SW480 (cell line): ENCODE results near the gene RHOV.
"Not testable (repeated sequence)": the region's sequence is repeated elsewhere in the genome, so short reads cannot be mapped to it uniquely, and the experiment has no call there.

ENCODE experiments used
- DNase-seq: peaks from one replicate; pipeline ENCODE4 v3.0.0-alpha.2; 2016; ENCODE audit warnings: low spot score

RHOV gene

DNA sequence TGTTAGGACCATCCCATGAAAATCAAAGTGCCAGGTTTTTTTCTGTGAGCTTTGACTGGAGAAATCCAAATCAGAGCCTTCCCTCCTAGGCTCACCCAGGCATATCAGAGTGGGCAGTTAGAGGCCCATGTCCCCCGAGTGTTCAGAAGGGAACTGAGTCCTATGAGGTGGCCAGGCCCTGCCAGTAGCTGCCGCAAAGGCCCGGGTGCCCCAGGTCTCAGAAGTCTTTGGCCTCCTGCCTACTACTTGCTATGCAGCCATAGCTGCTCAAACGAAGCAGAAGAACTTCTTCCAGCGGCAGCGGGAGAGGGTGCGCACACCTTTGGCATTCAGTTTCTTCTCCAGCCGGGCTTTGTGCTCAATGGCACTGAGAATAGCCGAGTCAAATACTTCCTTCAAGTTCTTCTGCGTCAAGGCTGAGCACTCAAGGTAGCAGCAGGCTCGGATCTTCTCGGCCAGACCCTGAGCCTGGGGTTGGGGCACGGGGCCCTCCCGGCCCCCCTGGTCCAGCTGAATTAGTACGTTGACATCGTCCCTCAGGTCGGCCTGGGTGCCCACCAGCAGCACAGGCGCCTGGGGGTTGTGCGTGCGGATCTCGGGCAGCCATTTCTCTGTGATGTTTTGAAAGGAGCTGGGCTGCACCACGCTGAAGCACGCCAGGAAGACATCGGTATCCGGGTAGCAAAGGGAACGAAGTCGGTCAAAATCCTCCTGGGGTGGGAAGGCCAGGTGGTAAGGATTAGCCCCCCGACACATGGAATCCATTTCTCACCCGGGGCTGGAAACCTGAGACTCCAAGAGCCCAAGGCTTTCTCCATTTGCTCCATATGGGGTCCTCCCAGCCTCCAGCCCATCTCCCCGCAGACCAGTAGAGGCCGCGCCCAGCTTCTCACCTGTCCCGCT lies 992 bp downstream of the RHOV start:
- DNase-seq, result no peak

DNA sequence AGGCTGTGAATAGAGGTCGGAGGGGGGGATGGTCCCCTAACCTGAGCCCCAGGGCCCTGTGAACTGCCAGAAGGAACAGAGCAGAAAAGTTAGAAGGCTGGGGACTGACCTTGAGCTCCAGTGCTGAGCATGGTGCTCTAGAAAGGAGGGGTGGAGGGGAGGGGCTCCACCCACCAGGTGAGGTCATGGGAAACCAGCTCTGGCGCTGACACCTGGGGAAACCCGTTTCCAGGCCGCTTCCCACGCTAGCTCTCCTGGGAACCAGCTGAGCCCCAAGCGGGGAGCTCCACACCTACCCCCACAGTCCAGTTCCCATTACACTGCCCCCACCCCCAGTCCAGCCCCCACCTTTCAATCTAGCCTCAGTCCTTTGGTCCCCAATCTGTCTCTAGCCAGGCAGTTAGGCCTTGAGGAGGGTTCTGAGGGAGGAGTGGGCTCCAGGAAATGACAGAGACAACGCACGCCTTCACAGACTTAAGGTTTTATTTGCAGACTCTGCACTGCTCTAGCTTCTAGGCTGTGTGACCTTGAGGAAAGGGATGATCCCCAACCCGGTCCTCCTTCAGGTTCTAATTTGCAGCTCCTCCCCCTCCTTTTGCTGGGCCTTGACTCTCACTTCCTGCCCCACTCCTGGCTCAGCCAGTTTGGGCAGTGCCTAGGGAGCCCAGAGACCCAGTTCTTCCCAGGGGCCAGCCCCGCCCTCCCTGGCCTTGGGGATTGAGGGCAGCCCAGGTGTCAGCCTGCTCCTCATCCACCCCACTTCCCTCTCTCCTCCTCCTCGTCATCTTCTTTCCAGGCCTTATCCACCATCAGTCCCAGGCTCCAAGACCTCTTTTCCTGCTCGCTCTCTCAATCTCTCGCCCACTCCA lies 2.1 kb downstream of the RHOV start:
- no peak for DNase-seq

DNA sequence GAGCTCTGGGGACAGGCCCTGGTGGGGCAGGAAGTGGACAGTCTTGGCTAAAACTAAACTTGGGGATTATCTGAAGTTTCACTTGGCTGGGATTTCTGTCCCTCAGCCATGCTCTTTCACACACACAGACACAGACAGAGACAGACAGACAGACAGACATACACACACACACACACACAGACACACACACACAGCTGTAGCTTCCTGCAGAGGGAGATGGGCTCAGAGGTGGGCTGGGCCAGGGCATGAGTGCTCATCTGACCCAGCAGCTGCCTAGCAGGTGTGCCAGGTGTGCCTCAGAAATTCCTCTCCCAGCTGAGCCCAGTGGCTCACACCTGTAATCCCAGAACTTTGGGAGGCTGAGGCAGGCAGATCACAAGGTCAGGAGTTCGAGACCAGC lies 3.3 kb downstream of the RHOV start:
- no peak for DNase-seq

DNA sequence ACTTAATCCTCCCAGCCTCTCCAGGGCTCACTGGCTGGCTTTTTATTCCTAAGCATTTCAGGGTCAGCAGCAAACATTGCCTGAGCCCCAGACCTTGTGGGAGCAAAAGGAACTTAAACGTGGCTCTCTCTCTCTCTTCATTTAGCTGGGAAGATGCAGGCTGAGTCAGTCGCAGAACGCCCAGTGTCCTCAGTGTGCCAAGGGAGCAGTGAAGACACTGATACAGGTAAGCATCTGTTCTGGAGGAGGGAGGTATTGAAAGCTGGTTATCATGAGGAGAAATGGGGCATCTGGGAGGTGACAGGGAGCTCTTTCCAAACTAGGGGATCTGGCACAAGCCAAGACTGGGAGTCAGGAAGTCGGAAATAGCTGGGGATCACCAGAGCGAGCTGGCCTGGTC lies 4.3 kb downstream of the RHOV start:
- DNase-seq, result no peak

DNA sequence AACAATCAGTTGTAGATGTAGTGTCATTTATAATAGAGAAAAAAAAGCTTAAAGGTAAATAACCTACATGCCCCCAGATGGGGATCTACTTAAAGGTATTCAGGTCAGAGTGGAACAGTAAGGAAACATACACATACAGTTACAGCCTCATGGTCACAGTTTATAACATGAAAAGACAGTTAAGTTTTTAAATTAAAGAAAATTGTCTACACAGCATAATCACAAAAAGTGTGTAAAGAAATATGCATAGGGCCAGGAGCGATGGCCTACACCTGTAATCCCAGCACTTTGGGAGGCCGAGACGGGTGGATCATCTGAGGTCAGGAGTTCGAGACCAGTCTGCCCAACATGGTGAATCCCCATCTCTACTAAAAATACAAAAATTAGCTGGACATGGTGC lies 6.8 kb downstream of the RHOV start:
- DNase-seq, result no peak

DNA sequence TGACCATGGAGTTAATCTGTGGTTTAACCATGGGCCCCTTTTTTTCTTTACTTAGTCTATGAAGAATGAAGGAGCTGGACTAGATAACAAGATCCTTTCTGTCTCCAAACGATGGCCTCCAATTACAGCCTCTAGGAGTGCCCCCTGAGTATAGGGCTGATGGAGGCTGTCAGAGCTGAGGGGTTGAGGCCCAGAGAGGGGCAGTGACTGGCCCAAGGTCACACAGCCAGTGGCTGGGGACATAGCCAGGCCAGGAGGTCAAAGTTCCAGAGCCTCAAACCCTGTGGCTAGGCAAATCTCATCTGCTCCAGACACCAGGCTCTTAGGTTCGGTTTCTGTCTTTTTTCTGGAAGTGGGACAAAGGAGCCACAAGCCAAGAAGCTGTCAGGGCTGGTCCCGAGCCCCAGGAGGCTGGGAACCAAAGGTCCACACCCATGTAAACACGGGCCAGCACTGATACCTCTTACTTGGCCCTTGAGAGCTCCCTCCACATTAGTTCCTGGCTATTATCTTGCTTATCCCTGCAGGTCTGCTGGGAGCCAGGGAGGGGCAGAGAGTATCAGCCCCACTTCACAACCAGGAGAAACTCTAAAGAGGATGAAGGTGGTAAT lies 10.3 kb downstream of the RHOV start:
- DNase-seq, result no peak

DNA sequence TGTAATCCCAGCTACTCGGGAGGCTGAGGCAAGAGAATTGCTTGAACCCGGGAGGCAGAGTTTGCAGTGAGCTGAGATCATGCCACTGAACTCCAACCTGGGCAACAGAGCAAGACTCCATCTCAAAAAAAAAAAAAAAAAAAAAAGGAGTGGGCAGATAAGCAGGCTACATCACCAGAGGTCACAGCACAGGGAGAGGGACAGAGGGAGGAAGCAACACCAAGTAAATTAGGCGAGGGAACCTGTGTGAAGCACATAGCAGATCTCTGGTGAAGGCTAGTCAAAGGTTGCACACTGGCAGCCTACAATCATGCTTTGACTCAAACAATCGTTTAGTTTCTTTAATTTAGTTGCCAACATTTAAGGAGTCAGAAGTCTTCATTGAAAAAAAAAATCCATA lies 12.9 kb downstream of the RHOV start:
- DNase-seq, result not testable (repeated sequence)

DNA sequence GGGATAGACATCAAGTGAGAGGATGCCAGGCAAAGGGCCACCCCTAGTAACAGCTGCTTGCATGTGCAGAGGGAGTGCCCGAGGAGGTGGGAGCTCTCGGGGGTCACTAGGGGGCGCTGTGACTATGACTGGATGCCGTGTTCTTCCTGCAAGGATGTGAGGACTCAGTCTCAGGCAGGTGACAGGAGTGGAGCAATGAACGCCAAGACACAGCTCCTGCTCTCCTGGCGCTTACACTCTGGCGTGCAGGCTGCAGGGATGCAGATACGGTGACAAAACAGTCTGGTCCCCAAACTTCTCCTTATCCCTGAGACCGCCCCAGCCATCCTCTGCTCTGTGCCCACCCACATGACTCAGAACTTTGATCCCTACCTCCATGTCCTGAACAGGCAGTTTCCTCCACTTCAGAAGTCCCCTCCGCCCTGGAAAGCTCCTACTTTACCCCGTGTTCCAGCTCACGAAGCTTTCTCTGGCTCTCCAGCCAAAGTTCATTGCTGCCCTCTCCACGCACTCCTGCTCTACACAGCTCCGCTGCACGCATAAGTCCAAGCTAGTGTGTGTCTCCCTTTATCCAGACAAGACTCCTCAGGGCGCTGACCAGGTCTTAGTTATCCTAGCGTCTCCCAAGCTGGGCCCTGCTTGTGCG lies 14.7 kb downstream of the RHOV start:
- peak; percentile 53 for DNase-seq

DNA sequence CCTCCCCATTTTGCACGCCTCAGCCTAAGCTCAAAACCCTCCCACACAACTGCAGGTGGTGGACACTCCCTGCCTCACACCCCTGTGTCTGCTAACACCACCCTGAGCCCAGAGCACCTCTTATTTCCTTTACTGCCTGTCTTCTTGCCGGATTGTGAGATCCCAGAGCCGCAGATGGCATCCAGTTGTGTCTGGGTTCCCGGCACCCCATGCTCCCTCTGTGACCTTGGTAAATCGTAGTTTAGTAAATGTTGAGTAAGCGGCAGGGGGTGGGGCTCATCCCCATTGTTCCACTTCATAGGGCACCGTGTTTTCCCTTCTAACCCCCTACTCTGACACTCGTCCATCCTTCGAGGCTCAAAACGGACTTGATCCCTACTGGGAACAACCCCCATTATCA lies 15.3 kb downstream of the RHOV start:
- no peak for DNase-seq

DNA sequence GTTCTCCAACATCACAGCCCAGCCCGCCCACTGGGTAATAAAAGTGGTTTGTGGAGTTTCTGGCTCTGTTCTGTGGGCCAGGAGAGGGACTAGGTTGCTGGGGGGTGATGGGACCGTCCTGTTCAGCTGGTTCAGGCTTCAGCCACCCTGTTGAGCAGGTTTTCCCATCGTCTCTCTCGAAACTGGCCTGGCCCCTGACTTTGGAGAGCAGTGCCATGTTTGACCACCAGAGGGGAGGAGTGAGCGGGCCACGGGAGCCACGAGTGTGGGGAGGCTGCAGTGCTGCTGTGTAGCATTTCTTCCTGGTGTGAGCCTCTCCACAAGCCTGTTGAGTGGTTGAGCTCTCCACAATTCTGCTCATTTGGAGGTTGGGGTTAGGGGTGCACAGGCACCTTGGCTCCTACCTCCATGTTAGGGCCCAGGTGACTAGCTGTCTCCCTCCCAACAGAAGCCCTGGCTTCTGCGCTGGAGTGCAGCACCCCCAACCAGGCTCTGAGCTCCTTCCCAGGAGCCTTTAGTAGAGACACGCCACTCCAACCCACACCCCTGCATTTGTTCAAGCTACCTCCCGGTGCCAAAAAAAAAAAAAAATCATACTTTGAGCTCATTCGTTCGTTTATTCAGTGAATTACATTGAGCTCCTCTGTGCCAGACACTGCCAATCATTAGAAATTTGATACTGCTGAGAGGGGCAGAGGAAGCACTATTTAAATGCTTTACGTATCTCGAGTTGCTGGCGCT lies 16.3 kb downstream of the RHOV start:
- peak; percentile 25 for DNase-seq

DNA sequence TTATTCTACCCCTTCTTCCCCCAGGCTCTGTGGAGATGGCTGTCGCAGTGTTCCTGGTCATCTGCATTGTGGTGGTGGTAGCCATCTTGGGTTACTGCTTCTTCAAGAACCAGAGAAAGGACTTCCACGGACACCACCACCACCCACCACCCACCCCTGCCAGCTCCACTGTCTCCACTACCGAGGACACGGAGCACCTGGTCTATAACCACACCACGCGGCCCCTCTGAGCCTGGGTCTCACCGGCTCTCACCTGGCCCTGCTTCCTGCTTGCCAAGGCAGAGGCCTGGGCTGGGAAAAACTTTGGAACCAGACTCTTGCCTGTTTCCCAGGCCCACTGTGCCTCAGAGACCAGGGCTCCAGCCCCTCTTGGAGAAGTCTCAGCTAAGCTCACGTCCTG lies 17.3 kb downstream of the RHOV start:
- no peak for DNase-seq

DNA sequence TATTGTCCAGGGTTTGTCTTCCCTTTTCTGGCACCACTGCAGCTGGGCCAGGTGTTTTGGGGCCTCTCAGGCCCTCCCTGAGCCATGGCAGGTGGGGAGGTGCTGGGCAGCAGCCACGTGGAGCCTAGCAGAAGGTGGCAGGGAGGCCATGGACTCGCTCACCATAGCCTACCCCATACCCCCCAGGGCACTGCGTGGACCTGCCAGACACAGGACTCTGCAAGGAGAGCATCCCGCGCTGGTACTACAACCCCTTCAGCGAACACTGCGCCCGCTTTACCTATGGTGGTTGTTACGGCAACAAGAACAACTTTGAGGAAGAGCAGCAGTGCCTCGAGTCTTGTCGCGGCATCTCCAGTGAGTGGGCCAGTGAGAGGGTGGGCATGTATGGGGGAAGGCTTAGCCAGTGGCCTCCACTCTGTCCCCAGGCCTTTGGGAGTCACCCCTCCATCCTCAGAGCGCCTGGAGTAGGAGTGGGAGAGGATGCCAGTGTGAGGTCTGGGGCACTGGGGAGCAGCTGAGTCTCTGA lies 18.3 kb downstream of the RHOV start:
- DNase-seq, result no peak

DNA sequence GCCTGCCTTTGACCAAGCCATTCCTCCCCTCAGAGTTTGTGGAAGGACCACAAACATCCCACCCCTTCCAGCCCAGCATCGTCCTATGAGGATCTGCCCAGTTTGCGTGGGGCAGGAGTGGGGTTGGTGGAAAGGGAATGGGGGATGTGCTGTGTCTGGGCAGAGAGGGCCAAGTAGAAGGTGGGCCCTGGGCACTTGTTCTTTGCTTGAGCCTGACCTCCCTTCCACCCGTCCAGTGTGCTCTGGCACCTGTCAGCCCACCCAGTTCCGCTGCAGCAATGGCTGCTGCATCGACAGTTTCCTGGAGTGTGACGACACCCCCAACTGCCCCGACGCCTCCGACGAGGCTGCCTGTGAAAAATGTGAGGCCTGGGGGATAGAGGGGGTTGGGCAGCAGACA lies 19.9 kb downstream of the RHOV start:
- no peak for DNase-seq

DNA sequence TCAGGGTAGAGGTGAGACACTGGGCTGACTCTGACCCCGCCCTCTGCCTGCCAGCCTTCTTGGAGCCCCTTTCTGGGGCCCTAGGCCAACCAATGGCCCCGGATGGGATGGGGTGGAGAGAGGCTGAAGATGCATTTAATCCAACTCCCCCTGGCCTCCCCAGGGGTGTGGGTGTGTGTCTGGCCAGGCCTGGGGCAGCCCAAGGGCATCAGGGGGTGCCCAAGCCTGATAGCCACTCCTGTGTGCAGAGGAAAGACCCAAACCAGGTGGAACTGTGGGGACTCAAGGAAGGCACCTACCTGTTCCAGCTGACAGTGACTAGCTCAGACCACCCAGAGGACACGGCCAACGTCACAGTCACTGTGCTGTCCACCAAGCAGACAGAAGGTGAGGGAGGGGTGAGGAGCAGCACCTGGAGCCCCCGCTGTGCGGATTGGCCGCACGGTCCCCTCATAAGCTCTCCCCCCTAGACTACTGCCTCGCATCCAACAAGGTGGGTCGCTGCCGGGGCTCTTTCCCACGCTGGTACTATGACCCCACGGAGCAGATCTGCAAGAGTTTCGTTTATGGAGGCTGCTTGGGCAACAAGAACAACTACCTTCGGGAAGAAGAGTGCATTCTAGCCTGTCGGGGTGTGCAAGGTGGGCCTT lies 20.7 kb downstream of the RHOV start:
- DNase-seq, result no peak

DNA sequence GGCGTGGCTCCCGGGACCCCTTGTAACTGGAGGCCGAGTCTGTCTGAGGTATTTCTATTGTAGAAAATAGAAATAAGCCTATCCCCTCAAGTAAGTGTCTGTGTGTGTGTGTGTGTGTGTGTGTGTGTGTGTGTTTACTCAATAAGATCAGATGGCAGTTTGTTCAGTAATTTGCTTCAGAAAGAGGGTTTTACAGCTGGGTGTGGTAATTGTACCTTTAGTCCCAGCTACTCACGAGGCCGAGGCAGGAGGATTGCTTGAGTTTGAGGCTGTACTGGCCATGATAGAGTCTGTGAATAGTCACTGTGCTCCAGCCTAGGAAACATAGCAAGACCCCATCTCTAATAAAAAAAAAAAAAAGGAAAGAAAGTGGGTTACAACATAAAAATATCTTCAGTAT lies 21.5 kb downstream of the RHOV start:
- DNase-seq, result no peak

DNA sequence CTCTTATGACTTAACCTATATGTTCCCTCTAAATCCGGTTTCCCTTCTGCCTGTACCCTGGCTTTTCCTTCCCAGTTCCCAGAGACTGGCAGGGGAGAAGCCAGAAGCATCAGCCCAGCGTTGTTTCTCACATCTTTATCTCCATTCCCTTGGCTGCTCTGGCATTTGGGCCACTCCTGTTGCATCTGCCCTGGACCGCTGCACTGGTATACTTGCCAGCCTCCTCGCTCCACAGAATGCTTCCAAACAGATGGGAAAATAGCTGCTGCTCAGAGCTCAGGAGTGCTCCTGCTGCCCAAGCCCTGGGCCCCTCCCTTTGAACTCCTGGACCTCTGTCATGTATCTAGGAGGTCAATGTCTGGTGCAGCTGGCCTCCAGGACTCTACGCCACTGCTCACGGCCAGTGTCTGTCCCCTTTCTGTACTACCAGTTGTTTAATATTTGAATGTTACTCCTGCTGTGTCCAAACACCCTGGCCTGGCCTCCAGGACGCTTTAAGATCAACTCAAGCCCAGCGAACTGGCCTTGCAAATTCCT lies 23.4 kb downstream of the RHOV start:
- DNase-seq, result no peak

DNA sequence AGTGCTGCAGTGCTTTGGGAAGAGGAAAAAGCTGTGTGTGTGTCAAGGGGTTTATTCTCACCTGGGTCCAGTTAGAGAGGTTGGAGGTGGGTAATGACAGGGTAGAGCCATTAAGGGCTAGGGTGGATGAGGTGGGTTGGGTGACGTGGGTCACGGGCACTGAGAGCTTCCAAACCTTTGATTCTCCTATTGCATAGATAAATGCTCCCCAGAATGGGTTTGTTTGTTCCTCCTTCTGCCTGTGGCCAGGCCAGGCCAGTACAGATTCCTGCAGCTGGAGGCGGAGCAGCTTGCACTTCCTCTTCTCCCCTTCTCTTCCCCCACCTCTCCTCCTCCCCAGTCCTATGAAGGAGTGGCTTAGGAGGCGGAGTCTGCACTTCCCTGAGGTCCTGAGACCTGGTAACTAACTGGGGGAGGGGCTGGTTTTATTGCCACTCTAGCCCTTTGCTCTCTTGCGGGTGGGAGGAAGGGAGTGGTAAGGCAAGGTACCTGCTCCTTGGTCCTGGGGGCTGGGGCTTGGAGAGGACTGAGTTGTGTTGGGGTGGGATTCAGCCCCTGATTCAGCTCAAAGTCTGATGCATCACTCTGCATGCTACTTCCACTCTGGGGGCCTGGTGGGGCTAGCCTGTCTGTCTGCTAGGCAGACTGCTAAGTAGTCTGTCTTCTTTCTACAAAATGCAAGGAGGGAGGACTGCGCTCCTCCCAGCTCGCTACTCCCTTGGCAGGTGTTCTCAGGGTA lies 26.6 kb downstream of the RHOV start:
- DNase-seq, result peak; percentile 74

DNA sequence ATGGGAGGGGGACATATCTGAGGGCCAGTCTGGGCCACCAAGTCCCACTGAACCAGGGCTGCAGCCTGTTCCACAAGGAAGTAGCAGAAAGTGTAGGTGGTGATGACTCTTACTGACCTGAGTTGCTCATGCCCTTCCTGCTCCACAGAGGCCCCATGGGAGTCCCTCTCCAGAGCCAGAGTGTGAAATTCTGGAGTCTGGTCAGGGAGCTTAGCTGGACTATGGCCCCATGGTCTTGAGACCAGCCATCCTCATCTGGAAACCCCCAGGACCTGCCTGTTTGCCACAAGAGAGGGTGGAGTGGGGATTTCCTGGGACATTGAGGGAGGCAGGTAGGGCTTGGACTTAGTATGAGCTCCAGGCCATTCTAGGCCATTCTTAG lies 27.2 kb downstream of the RHOV start:
- DNase-seq, result peak; percentile 10

DNA sequence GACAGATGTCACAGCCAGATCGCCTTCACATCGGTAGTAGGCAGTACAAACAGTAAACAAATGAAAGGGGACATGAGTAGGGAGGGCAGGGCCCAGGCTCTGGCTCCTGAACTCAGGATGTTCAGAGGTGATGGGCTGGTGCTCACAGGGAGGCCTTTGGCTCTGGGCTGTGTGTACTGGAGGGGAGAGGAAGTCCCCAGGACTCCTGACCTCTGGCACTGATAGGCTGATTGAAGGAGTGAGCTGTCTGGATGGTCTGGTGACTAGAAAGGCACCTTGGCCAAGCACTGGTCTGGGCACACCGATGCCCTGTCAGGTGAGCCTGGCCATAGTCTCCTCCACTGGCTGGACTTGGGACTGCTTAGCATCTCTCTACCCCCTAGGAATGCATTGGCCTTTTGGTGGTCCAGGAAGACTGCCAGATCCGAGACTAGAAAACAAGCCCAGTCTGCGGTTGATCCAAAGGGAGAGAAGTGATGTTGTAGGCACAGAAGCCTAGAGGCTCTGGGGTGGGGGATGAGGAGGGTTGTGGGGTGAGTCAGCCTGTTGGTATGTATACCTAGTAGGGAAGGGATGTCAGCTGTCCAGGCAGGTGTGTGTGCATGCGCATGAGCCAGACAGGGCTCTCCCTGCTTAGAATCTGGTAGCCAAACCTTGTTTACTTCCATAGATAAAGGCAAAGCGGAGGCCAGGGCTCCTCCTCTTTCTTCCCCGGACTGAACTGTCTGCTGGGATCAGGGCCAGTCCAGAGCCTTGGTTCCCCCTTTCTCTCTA lies 28.3 kb downstream of the RHOV start:
- peak; percentile 94 for DNase-seq
